Measurements from ENCODE around the gene ERC2.

The ERC2 gene

DNA sequence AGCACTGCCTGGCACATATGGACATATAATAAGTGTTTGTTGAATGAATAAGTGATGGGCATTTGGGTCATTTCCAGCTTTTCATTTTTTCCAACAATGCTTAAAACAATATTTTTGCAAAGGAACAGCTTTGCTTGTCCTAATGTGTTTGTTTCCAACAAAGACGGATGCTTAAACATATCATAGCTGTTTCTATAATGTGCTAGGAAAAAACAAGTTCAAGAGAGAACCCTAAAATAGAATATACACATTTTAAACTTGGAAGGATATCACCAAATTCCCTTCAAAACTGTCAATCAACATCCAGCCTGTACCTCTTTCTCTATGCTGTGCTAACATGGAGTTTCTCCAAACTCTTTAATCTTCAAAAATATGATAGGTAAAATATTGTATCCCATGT is 756.6 kb downstream of the ERC2 start:
- DNase-seq (ENCODE audit: low read depth) = no peak

DNA sequence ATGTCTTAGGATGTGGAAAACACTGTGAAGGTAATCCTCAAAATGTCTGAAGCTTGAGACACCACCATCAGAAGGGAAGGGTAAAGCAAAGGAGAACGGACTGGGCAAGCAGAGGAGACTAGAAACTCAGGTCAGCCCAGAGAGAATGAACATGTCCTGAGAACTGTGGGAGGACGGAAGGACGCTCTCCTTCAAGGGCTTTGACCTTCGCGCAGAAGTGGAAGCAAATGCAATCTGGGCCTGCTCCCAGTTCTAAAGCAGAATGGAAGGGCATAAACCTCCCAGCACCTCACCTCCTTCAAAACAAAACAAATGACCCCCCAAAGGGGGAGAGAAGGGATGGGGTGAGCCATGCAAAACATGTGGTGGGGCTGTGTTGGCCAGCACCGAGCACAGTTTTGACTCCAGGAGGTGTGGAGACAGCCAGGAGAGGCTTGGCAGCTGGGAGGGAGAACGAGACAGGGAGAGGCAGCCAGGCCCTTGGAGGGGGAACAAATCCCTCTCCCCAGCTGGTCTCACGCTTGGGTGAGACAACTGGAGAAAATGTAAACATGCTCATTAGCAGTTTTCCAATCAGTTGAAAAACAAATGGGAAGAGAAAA is 758.8 kb downstream of the ERC2 start:
- DNase-seq (ENCODE audit: low read depth) = no peak

DNA sequence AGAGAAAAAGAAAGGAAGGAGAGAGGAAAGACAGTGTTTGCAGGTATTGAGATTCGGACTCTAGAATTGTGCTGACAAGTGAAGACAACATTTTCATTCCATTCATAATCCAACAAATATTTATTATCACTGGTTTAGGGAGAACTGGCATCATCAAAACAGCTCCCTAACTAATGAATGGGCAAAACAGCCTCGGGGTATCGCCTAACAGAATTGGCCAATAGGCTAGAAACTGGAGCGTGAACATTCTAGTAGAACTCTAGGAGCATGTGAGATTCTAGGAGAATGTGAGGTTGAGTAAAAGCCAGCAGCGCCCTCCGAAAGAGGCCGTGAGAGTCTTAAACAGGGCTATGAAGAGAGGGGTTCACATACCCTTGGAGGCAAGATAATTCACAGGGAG is 759.3 kb downstream of the ERC2 start:
- no peak for DNase-seq (ENCODE audit: low read depth)

DNA sequence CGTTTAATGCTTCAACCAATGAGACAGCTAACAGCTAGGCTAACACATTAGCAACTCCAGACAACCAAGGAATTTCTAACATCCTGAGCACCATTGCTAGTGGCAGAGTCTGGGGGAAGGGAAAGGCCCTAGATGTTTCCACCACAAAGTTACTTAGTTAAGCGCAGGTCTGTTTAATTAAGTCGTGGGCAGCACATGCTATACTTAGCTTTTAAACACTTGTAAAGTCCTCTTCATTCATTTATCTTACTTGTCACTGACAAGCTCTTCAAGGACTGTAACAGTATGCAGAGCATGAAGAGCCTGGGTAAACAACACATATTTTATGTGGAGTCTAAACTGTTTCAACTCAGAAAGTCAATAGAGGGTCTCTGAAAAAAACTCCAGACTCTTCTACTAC is 760.0 kb downstream of the ERC2 start:
- DNase-seq (ENCODE audit: low read depth) = no peak

DNA sequence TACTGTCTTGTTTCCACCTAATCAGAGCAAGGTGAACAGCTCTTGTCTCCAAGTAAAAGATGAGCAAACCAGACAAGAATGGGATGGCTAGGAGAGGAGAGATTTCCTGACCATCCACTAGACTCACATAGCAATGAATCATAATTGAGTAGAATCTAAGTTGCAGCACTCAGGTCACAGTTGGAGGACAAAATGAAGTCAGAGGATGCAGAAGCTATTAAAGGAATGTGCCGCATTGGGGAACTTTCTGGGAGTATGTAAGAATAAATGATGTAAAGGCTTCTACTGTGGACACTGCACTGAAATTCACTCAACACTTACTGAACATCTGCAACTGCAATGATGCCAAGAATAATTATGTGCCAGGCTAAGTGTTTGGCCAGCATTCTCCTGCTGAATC is 763.7 kb downstream of the ERC2 start:
- DNase-seq (ENCODE audit: low read depth) = peak; percentile 57

DNA sequence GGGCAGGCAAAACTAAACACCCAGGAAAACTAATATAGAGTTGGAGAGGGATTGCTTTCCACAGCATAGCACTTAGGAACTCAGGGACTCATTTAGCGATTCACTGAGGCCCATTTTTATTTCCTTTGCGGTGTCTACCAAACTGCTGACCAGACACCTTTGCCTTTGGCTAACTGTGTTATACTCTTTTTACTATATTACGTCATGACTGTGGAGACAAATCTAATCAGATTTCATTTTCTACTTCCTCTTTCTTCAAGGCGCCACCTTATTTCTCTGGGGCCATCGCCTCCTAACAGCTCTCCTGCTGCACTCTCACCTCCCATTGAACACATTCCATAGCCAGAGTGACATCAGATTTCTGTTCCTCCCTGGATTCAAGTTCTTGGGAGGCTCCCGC is 765.4 kb downstream of the ERC2 start:
- no peak for DNase-seq (ENCODE audit: low read depth)

DNA sequence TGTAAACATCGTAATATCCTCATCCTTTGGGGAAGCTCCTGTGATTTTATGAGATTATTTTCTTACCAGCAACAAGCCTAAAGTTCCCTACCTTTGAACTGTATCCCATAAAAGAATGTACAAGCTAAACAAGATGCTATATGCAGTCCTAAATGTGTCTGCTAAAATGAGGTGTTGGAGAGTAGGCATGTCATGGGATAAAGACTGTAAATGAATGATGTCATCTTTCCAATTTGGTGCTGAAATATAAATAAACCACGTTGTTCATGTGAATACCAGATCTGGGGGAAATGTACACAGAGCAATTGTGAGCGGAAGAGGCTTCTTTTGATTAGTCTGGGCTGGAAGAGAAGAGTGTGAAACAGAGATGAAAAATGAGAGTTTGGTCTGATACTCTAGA is 766.3 kb downstream of the ERC2 start:
- DNase-seq (ENCODE audit: low read depth) = no peak

DNA sequence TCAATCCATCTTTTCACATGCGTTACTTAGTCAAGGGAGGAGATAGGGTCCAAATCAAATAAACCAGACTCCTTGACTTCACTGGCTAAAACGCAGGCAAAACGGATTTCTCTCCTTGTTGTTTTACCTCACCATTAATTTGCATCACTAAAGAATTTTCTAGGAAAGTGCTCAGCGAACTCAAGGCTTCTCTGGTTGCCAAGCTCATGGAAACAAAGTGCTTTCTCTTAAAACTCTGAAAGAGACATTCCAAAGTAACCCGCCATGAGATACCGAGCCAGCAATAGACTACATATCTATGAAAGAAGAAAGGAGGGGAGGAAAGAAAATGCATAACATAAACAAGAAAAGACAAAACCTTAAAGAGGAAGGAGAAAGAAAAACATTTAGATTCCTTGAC is 769.4 kb downstream of the ERC2 start:
- no peak for DNase-seq (ENCODE audit: low read depth)

DNA sequence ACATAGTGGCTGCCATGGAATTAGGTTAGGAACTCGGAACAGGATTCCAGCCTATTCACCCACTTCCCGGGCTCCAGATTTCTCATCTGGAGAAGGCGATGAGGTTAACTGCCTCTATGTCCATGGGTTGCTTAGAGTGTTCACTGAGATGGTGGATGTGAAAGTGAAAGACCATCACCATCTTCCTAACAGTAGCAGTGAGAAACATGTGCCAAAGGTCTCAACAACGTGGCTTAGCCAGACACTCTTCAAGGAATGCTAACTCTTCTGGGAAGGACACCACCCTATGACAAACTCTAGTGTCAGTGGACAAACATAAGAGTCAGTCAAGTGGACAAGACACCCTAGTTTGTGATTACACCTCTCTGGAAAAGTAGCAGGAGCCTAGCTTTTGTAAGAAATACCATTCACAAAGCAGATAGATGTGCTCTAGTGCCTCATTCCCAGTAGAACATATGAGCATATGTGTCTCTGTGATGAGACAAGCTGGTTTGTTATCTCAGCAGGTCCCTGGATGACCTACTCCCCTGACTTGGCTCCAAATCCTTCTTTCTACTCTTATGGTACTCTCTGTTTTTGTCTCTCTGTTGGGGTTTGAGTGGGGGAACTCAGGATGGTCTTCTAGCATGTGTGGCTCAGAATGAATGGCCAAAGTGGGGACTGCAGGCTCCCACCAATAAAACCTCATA is 770.9 kb downstream of the ERC2 start:
- no peak for DNase-seq (ENCODE audit: low read depth)

DNA sequence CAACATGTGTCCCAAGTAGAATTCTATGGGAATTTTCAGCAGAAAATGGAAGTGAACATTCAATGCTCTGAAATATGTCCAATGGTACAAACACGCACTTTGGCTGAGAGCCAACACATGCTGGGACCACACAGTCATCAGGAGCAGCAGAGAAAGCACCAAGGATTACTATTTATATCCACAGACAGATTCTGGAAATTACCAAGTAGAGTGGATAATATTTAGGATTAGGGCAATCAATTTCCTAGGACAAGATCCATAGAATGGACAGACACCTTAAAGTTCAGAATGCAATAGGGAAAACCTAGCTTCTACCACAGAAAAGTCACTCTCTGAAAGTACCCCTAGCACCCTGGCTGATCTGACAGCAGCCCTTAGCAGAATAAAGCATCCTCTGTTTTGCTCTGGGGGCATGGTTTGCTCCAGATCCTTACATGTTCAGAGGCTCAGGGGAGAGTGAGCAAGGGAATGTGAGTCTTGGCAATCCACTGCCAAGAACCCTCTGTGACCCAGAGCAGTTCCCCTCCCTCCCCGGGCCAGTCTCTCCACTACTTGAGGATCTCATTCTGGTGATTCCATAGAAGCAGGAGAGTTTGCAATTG is 775.2 kb downstream of the ERC2 start:
- peak; percentile 40 for DNase-seq (ENCODE audit: low read depth)

DNA sequence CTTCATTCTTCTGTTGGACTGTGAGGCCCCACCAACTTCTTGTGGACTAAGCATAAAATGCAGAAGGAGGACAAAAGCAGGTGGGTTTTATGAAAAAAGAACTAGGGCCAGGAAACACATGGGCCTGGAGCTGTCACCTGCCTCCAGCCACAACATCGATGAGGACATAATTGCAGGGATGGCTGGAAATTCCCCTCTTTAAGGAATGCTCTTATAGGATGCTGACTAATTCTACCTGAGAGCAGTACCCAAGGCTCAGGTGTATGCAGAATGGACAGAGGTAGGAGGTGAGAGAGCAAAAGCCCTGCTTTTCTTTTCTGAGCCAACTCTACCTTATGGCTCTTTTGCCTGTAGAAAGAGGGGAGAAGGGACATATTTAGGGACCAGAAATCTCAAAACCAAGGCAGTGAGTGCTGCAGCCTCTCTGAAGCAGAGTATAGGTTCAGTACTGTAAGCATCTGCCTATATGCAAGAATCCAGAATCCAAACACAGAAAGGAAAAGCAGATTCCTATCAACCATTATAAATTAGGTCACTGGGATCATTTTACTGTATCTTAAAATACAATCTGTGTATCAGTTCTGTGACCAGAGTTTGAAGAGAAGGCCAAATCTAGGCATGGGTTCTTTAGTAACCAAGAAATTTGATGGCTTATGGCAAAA is 775.8 kb downstream of the ERC2 start:
- DNase-seq (ENCODE audit: low read depth) = no peak

DNA sequence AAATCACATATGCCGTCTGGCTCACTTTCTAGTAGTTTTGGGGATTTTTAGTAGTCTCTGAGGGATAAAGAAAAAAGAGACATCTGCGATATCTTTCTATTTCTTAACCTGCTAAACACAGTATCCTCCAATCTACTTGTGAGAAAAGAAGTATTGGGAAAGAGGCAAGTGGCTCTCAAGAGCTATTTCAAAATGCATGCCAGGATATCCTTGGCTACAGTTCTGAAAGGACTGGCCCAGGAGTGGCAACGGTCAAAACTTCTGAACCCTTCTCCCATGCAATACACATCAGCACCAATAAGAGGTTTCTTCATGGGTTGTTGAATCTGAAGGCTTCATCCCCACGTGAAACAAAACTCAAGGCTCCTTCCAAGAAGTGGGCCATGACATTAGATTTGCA is 777.1 kb downstream of the ERC2 start:
- DNase-seq (ENCODE audit: low read depth) = no peak

DNA sequence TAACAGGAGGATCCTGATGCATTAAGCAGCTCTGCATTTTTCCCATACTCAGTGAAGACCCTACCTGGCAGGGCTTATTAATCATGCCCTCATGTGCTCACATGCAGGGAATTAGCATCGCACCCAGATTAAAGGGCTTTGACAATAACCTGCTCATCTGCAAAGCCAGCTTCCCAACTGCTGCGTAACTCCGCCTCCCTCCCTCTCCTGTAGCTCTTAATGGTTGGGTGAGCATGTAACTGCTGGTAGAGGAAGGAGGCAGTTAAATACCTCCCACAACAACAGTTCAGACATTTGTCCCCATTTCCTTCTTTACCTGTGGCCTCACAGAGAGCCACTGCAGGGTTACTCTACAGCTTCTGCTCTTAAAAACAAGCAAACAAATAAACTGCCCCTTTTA is 777.5 kb downstream of the ERC2 start:
- no peak for DNase-seq (ENCODE audit: low read depth)

DNA sequence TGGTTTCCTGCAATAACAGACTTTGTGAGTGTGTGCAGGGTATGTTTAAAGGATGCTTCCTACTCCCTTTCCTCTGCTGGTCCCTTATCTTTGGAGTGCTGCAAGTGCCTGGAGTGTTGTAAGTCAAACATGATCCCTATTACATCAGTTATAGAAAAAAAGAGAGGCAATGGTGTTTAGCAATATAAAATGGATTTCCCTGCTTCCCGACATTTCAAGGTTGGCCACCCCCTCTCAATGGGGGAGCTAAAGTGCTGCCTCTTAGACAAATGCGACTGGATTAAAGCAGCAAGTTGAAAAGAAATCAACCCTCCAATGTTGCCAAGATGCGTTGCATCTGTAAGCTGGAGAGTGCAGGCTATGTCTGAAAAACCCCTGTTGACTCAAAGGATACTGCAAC is 778.1 kb downstream of the ERC2 start:
- no peak for DNase-seq (ENCODE audit: low read depth)

DNA sequence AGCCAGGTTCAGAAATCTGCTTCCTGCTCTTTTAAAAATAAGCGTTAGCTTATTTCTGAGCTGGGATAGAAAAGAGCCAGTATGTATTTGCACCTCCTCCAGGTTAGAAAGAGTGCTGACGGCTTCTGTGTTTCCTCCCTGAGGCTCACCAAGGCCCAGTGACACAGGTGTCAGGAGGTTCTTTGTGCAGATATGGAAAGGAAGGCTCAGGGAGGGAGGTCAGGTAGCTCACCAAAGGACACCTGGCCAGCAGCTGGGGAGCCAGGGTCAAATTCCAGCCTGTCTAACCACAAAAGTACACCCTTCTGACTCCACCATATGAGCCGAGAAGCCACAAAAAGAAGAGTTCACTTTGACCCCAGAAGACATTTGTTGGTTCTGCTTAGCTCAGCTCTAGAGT is 780.1 kb downstream of the ERC2 start:
- DNase-seq (ENCODE audit: low read depth) = no peak

DNA sequence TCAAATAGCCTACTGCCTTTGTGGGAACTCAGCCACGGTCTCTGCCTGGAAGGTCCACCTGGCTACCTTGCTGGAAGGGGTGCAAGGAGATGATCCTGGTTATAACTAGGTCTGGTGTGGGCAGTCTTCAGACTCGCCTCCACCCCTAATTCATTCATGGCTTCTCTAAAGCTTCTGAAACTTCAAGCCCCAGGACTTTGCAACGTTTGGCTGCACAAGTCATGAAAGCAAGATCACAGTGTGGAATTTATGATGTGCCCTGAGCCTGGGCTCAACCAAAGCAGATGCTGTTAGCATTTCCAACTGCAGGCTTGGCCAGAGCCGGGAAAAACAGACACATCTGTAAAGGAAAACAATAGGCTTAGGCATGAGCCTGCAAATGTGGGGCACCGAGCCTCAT is 780.7 kb downstream of the ERC2 start:
- DNase-seq (ENCODE audit: low read depth) = no peak

DNA sequence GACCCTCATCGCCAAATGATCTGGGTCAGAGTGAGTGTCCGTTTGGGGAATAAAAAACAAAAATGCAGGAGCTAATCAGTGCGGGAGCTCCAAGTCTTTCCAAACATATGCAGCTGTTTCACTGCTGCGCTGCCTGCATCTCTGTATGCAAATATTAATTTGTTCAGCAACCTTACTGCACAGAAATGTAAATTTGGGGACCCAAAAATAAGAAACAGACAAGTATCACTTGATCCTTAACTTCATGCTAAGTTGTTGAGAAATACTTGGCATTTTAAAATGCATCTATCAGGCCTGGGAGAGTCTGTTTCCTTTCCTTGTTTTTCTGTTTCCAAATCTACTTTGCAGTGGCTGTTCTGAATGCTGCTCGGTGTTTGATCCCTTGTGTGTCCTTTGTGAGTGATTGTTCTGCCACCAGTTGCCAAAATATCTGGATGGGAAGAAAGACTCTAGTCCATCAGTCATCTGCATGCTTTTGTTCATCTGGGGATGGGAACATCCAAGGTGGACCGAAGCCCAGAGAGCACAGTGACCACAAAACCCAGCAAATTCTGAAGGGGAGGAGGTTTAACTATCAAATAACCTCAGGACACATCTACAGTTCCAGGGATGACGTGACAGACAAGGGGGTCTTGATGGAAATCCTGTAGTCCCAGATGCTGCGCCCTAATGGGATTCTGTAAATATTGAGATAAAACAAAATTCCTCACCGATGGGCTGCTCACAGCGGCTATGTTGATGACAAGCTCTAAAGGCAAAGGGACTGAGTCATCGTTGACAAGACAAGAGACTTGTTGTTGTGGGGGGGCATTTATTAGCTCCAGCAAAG is 781.6 kb downstream of the ERC2 start:
- peak; percentile 61 for DNase-seq (ENCODE audit: low read depth)

DNA sequence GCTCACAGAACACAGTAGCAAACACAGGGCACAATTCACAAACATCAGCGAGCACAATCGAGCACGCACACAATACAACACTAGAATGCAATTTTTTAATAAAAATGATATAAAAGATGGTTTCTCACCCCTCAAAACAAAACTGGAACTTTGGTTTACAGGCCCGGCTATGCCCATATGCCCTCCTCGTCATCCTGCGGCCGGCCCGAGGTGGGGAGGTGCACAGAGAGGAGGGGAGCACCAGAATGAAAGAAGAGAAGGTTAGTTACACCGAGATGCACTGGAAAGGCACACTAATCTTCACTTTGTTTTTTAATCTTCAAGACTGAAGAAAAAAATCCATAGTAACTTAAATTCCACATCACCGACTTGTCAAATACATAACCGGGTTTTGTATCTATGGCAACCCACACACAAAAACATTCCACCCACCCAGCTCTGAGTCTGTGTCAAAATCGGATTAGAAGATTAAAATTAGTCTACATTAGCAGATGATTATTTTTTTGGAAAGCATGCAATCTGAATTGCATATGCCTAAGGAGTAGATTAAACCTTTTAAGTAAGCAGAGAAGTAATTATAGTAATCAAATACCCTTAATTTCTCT is 784.5 kb downstream of the ERC2 start:
- DNase-seq (ENCODE audit: low read depth) = no peak

DNA sequence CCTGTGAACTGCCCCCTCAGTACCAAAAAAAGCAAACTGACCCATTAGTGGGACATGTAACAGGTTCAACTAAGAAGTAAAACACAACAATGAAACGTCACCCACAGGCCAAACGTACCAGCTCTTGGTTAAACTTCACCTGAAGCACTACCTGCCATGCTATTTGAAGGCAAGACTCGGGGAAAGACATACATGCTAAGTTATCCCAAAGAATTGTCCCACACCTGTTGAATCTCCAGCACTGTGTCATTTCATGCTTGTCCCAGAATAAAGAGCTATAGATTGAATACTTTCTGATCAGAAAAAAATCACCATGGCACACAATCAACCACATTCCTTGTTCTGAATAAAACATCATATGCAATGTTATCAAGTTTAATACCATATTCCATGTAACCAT is 785.8 kb downstream of the ERC2 start:
- no peak for DNase-seq (ENCODE audit: low read depth)

DNA sequence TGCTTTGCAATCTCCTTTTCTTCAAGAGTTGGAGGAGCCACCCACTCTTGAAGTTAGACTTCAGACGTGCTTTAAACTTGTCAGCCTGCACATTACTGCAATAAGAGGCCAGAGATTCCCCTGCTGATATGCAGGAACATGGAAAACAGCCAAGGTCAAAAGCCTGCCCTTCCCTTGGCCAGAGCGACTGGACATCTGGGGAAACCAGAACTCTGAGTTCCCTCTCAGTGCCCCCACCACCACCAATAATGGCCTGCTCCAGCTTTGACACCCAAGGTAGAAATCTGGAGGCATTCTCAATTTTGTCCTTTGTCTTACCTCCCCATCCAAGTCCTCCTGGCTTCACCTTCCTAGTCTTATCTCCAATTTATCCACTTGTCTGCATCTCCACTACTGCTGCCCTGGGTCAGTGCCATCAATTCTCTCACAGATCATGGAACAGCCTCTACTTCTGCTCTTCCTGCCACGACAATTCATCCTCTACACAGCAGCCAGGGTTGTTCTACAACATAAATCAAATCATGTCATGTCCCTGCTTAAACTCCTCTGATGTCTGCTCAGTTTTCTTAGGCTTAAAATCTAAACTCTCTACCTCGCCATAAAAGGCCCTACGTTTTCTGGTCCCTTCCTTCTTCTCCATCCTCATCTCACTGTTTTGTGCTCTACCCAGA is 789.6 kb downstream of the ERC2 start:
- no peak for DNase-seq (ENCODE audit: low read depth)

DNA sequence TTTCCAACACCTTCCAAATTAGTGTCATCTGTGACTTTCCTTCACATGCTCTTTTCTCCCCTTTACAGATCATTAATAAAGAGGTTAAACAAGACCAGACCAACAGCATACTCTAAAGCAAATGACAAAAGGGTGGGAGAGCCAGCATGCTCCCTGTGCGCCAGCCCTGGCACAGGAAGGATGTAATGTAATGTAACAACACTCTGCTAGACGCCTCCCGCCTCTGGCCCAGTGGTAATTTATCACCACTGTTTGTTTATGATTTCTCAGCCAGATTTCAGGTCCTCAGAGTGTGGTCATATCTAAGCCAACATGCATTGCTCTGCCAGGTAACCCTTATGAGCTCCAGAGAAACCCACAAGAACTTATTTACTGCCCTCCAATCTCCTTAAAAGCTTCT is 791.6 kb downstream of the ERC2 start:
- no peak for DNase-seq (ENCODE audit: low read depth)
